Gastroesophageal sphincter (tissue), 3 donors: ENCODE measurements around the gene STK25.

Experiments used
- POLR2AphosphoS5 ChIP-seq: sonication (generic); formaldehyde crosslinking; IDR thresholded peaks from one replicate; pipeline ENCODE4 v1.6.1; 2017; ENCODE audit warnings: antibody characterized with exemption
- TF ChIP-seq, protein P1 (sequence below), 4 experiments: fragments of 200-600 bp in 2 of 4; fragments of 450-650 bp in 2 of 4; sonication (generic) in 1 of 4; IDR thresholded peaks; one replicate each; pipeline ENCODE4 v1.5.1; 2017 to 2019; ENCODE audit warnings: antibody characterized with exemption in 4 of 4, mild to moderate bottlenecking in 2 of 4, moderate library complexity in 2 of 4

DNA sequence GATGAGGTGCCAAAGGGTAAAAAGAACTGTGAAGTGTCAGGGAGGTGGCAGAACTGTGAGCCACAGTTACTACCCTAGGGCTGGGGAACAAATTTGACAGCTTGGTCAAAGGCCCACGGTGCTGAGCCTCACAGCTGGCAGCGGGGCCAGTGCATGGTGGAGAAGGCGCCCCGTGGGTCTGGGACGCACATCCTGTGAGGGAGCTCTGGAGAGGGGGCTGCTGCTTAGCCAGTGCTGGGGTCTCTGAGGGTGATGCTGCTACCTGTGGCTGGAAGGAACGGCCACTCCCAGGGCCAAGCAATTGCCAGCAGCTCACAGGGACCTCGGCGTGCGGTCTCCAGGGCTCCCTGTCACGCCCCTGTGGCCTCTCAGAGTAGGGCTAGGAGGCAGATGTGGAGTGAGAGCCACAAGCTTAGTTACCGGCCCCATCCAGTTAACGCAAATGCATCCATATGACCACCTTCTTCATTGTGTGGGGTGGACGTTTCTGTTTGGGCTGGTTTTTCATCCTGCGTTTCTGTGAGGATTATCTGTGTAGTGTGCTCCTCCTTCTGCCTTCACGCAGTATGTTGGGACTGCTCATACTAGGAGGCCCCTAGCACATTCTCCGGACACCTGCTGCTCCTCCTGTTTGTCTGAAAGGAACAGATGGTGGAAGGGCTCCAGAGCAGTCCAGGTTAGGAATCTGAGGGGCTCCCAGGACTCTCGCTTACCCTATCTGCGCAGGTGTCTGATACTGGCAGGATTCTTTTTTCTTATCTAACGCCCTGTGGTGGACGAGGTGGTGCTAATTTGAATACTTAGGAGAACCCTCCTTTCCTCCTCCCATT lies 26.0 kb downstream of the STK25 start:
- TF ChIP-seq, protein P1, sequence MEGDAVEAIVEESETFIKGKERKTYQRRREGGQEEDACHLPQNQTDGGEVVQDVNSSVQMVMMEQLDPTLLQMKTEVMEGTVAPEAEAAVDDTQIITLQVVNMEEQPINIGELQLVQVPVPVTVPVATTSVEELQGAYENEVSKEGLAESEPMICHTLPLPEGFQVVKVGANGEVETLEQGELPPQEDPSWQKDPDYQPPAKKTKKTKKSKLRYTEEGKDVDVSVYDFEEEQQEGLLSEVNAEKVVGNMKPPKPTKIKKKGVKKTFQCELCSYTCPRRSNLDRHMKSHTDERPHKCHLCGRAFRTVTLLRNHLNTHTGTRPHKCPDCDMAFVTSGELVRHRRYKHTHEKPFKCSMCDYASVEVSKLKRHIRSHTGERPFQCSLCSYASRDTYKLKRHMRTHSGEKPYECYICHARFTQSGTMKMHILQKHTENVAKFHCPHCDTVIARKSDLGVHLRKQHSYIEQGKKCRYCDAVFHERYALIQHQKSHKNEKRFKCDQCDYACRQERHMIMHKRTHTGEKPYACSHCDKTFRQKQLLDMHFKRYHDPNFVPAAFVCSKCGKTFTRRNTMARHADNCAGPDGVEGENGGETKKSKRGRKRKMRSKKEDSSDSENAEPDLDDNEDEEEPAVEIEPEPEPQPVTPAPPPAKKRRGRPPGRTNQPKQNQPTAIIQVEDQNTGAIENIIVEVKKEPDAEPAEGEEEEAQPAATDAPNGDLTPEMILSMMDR (IDR thresholded peaks at IDR 0.05) = no peak
- TF ChIP-seq POLR2AphosphoS5 = no peak
